Measurements from ENCODE around the gene BBS9.

The BBS9 gene

GRCh38 chr7:33128990-33129805, at the start of gene BBS9:
Gene BBS9 (plus strand): TSS chr7:33129564. CDS start chr7:33146253, 16,689 bp downstream.
- TF ChIP-seq ZFX (IDR thresholded peaks at IDR 0.05; ENCODE audit: borderline replicate concordance) (no peak), CTCF (IDR thresholded peaks at IDR 0.05) (no peak)
- peak within 1 kb of the TSS; percentile 75 for H3K27ac ChIP-seq

GRCh38 chr7:33079763-33080690, 49.3 kb upstream of the BBS9 start:
- no peak for TF ChIP-seq CTCF (IDR thresholded peaks at IDR 0.05)
- TF ChIP-seq ZFX (IDR thresholded peaks at IDR 0.05; ENCODE audit: borderline replicate concordance), result no peak
- no peak overlapping the region for H3K27ac ChIP-seq

- no peak overlapping the region for H3K27ac ChIP-seq
- TF ChIP-seq ZFX (IDR thresholded peaks at IDR 0.05; ENCODE audit: borderline replicate concordance), result no peak
- TF ChIP-seq CTCF (IDR thresholded peaks at IDR 0.05), result no peak
These were observed 42.0 kb upstream of the BBS9 start for GRCh38 chr7:33087356-33087755.

- no peak for TF ChIP-seq ZFX (IDR thresholded peaks at IDR 0.05; ENCODE audit: borderline replicate concordance)
- no peak for TF ChIP-seq CTCF (IDR thresholded peaks at IDR 0.05)
- no peak overlapping the region for H3K27ac ChIP-seq
These were observed 41.5 kb upstream of the BBS9 start for GRCh38 chr7:33087858-33088257.

- TF ChIP-seq CTCF (IDR thresholded peaks at IDR 0.05), result no peak
- no peak for TF ChIP-seq ZFX (IDR thresholded peaks at IDR 0.05; ENCODE audit: borderline replicate concordance)
These were observed 40.2 kb upstream of the BBS9 start for GRCh38 chr7:33089142-33089541.

GRCh38 chr7:33091111-33091531, 38.2 kb upstream of the BBS9 start:
- TF ChIP-seq CTCF (IDR thresholded peaks at IDR 0.05), result no peak
- TF ChIP-seq ZFX (IDR thresholded peaks at IDR 0.05; ENCODE audit: borderline replicate concordance), result no peak
- no peak overlapping the region for H3K27ac ChIP-seq

More at GRCh38 chr7:33089142-33089541, 40.2 kb upstream of the BBS9 start:
- H3K27ac ChIP-seq, result no peak overlapping the region
